Measurements from ENCODE around the gene NLRP1. TPM values are rescaled to one million over a fixed set of nuclear protein-coding genes. Genes with fewer than 3 reads are reported as not detected.

The NLRP1 gene
- total RNA-seq, 2 experiments from 2014 or later: 254 to 258 TPM

- Mint-ChIP-seq H3K36me3 (ENCODE audit: low read depth) (peaks cover 28% of the 10 kb centered on the region), H3K4me3 (no peak overlapping the region), H3K27ac (no peak overlapping the region), H3K27me3 (no peaks in the 10 kb centered on the region), H3K9me3 (no peaks in the 10 kb centered on the region), H3K4me1 (ENCODE audit: low read depth) (peaks cover 5% of the 10 kb centered on the region)
- ATAC-seq (ENCODE audit: poor library complexity): no peak
- POLR2A ChIA-PET: no interaction called here
- CTCF ChIA-PET: no interaction called here
- Histone ChIP-seq H3K4me1 (ENCODE audit: insufficient read depth, low read length) (no peaks in the 10 kb centered on the region), H3K36me3 (ENCODE audit: insufficient read depth, low read length) (peaks cover 23% of the 10 kb centered on the region), H3K9me3 (ENCODE audit: control insufficient read depth in 1 of 2, insufficient read depth in 1 of 2, low read length in 2 of 2) (no peaks in the 10 kb centered on the region), H3K4me3 (ENCODE audit: low read length) (no peak overlapping the region), H3K27me3 (ENCODE audit: control insufficient read depth in 1 of 2, insufficient read depth in 2 of 2, low read length in 2 of 2) (no peaks in the 10 kb centered on the region), H3K27ac (ENCODE audit: low read depth in 1 of 2, low read length in 2 of 2) (no peak overlapping the region)
- no peak for TF ChIP-seq CTCF (IDR thresholded peaks at IDR 0.05)
- intact Hi-C loops (cut with DNase I, micrococcal nuclease): loop anchor here in 1 of 2 experiments (10.0 kb wide), 1 partner anchor 1522 kb away; the partner anchor contains the start of gene RNASEK
- DNase-seq: no peak
These were observed 91.3 kb downstream of the NLRP1 start for GRCh38 chr17:5492970-5493369.

- no peaks in the 10 kb centered on the region for H3K27me3 ChIP-seq (ENCODE audit: control insufficient read depth in 1 of 2, insufficient read depth in 2 of 2, low read length in 2 of 2)
- intact Hi-C loops (cut with DNase I, micrococcal nuclease): loop anchor here (5.0 to 10.0 kb wide), 4 partner anchors 74 to 1156 kb away; partner anchors contain the start of genes KIAA0753 (in 1 of the 2), NLRP1 (in 1 of the 2), NUP88 (in 1 of the 2) and TXNDC17 (in 1 of the 2)
- Mint-ChIP-seq H3K4me1 (ENCODE audit: low read depth) (peaks cover 44% of the 10 kb centered on the region), H3K27ac (peak overlapping the region; percentile 96), H3K27me3 (no peaks in the 10 kb centered on the region), H3K36me3 (ENCODE audit: low read depth) (peaks cover 50% of the 10 kb centered on the region), H3K9me3 (no peaks in the 10 kb centered on the region), H3K4me3 (no peak overlapping the region)
- H3K4me3 ChIP-seq (ENCODE audit: low read length): no peak overlapping the region
- no peak for ATAC-seq (ENCODE audit: poor library complexity)
- TF ChIP-seq CTCF (IDR thresholded peaks at IDR 0.05): no peak
- no peak overlapping the region for H3K27ac ChIP-seq (ENCODE audit: low read depth in 1 of 2, low read length in 2 of 2)
- peaks cover 27% of the 10 kb centered on the region for H3K4me1 ChIP-seq (ENCODE audit: insufficient read depth, low read length)
- no peak for DNase-seq
- H3K36me3 ChIP-seq (ENCODE audit: insufficient read depth, low read length): peaks cover 33% of the 10 kb centered on the region
- ChIA-PET CTCF (interaction anchor here (0.6 kb wide), 1 partner anchor 49 kb away, joined by 5 read pairs; the partner anchor contains the start of gene C1QBP), POLR2A (interaction anchor here (5.3 kb wide), 1 partner anchor 11 kb away, joined by 51 read pairs; a partner anchor contains a TSS)
- no peaks in the 10 kb centered on the region for H3K9me3 ChIP-seq (ENCODE audit: control insufficient read depth in 1 of 2, insufficient read depth in 1 of 2, low read length in 2 of 2)
These were observed 95.6 kb downstream of the NLRP1 start for GRCh38 chr17:5488752-5489151.

GRCh38 chr17:5486206-5487124 lies 97.8 kb downstream of the NLRP1 start, which contains the start of gene MIS12:
Gene MIS12 (plus strand): TSS chr17:5486566. CDS start chr17:5488863, 2,297 bp downstream.
- DNase-seq (peak; percentile 93 to 99 (median 96)), ATAC-seq (ENCODE audit: poor library complexity) (peak; percentile 92)
- H3K9me3 ChIP-seq (ENCODE audit: control insufficient read depth in 1 of 2, insufficient read depth in 1 of 2, low read length in 2 of 2): no peaks in the 10 kb centered on the region
- Mint-ChIP-seq H3K27ac (peak within 1 kb of the TSS; percentile 96), H3K9me3 (no peaks in the 10 kb centered on the region), H3K4me3 (peak within 1 kb of the TSS; percentile 92), H3K4me1 (ENCODE audit: low read depth) (peaks cover 61% of the 10 kb centered on the region), H3K27me3 (no peaks in the 10 kb centered on the region), H3K36me3 (ENCODE audit: low read depth) (peaks cover 73% of the 10 kb centered on the region)
- intact Hi-C loops (cut with DNase I, micrococcal nuclease): loop anchor here (1.0 to 10.0 kb wide), 9 partner anchors 14 to 1158 kb away; partner anchors contain the start of genes NUP88 (in 2 of the 2), DHX33 (in 1 of the 2), KIAA0753 (in 1 of the 2) and NLRP1 (in 1 of the 2)
- H3K27me3 ChIP-seq (ENCODE audit: control insufficient read depth in 1 of 2, insufficient read depth in 2 of 2, low read length in 2 of 2): no peaks in the 10 kb centered on the region
- TF ChIP-seq CTCF (IDR thresholded peaks at IDR 0.05): no peak
- peak within 1 kb of the TSS; percentile 86 to 100 for H3K27ac ChIP-seq (ENCODE audit: low read depth in 1 of 2, low read length in 2 of 2)
- ChIA-PET CTCF (interaction anchor here (3.8 kb wide), 1 partner anchor 47 kb away, joined by 18 read pairs; the partner anchor contains the start of gene C1QBP), POLR2A (interaction anchor here (0.7 to 5.3 kb wide), 22 partner anchors 13 to 1763 kb away, joined by 3 to 51 read pairs (median 5); partner anchors contain the start of genes C1QBP, CYB5D2, DHX33 and HASPIN)
- H3K4me3 ChIP-seq (ENCODE audit: low read length): peak within 1 kb of the TSS; percentile 93
- peaks cover 54% of the 10 kb centered on the region for H3K36me3 ChIP-seq (ENCODE audit: insufficient read depth, low read length)
- H3K4me1 ChIP-seq (ENCODE audit: insufficient read depth, low read length): peaks cover 27% of the 10 kb centered on the region
